ENCODE measurements around the gene CGNL1.

Gene CGNL1

DNA sequence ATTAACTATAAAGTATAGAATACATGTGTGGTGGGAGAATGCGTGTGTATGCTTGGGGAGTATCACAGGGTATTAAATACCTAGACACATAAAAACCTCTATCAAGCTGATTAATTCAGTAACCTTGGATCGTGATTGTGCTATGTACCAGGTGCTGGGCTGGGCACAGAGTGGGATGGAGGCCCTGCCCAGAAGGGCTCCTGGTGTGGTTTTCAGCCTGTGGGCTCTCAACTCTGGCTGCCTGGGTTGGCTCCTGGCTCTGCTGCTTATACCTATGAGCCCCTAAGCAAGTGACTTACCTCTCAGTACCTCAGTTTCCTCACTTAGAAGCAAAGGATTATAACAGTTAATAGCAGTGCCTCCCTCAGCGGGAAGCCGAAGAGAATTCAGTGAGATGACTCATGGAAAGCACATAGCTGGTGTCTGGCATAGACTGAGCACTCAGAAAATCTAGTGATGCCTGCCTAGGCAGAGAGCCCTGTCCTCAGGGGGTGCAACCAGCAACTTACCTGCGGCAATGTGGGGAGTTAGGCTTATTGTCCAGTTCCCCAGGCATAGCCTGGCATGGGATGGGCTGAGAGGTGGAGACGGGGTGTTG lies 124.8 kb downstream of the CGNL1 start:
- no peak for DNase-seq

DNA sequence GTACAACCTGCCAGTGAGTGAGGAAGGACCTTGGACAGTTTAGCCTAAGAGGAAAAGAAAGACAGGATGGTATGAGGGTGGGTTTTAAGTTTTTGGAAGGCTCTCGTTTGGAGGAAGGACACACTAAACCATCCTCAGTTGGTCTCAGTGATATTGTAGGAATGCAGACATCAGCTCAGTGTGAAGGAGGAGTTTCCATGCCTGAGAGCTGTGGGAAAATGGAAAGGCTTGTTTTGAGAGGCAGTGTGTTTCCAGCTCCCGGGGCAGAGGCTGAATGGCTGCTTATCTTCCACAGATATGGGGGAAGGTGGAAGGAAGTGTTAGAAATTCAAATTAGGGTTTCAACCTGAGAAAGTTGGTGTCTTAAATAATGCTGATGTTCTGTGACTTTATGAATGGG lies 125.8 kb downstream of the CGNL1 start:
- no peak for DNase-seq

DNA sequence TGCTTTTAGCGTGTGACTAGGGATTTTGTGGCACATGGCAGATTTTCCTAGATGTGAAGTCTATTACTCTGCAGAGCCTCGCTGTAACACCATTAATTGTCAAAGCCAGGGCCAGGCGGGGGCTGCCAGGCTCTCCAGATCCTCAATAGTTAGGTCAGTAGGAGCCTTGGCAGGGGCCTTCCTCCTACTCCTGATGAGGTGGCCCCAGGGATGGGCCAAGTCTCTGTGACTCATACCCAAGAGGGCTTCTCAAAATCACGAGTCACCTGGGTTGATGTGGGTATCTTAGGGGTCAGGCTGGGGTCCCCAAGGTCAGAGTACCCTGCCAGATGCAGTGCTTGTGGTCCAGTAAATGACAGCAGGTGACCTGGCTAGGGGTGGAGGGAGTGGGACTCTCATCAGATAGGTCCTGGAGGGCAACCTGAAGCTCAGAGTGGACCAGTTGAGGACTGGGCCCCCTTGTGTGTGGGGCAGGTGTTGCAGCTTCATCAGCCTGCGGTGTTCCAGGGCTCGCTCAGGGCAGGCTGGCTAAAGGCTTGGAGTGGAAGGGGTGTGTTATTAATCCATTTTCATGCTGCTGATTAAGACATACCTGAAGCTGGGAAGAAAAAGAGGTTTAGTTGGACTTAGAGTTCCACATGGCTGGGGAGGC lies 126.9 kb downstream of the CGNL1 start:
- no peak for DNase-seq

DNA sequence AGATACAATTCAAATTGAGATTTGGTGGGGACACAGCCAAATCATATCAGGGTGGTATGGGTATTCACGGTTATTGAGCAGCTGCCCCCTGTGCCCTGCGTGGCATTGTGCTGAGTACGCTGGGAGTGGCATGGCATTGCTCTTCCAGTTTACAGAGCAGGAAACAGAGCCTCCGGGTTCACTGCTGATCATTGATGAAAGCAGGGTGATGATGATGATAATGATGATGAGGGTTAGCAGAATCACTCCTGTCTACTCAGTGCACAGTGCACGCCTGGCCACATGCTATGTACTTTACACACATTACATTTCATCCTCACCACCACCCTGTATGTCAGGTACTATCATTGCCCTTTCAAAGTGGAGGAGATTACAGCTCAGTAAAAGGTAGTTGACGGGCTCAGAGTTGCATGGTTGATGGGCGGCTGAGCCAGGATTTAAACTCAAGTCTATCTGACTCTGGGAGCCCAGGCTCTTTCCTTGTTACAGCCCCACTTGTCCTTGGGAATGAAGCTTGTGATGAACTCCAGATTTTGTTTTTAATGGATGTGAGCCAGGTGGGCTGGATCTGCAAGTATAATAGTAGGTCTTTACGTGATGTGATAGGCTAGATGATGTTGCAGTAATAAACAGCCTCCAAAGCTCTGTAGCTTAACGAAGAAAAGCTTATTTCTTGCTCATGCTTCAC lies 127.8 kb downstream of the CGNL1 start:
- no peak for DNase-seq

DNA sequence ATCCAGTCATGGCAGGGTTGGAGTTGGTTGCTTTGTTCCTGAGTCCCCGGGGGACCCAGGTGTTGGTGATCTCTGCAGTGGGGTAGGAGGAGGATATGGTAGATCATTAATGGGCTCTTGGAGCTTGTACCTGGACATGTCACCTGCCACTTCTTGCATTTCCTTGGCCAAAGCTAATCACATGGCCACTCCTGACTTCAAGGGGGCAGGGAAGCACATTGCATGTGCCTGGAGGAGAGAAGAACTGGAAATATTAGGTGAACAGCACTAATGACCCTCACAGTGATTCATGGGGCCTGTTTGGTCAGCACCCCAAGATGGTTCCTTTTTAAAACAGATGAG lies 128.3 kb downstream of the CGNL1 start:
- DNase-seq, result no peak

DNA sequence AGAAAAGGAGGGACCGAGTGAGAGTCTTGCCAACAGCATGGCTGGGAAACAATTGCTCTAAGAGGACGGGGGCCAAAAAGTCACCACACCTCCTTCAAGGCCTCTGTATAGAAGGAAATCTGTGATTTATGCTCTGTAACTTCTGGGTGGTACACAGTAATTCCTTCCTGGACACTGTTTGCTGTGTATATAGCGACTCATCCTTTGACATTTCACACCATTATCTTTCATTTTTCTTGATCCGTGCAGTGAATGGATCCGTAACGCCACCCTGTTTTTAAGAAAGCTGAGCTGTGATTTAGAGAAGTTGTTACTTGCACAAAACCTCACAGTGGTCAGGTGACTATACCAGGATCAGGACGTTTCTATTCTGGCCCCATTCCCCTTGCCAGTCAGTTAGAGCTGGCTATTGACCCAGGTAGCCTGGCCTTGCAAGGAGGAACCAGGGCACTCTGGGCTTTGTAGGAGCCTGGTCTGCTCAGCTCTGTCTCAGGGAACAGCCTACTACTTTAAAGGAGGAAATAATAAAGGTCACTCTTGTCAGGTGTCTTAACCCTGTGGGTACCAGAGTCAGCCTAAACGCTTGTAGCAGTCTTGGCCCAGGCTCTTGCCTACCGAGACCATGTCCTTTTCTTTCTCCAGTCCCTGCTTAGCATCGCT lies 128.9 kb downstream of the CGNL1 start:
- DNase-seq, result no peak

DNA sequence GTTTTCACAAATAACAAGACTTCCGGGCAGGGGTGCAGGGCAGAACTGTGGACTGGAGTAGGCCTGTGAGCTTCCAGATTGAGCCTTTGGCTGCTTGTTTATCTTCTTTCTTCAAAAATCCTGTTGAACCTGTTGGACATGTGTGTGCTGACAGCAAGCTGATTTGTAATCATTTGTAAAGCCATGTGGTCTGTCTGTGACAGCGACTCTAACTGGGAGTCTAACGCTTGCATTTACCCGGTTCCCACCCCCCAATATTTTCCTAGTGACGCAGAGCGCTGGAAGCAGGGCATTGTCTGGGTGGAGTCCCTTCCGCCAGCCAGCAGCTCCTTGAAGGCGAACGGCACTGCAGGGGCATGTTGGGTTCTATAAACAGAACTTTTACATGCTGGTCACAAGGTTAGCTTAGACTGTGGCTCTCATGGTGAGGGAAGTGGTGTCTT lies 129.7 kb downstream of the CGNL1 start:
- no peak for DNase-seq

DNA sequence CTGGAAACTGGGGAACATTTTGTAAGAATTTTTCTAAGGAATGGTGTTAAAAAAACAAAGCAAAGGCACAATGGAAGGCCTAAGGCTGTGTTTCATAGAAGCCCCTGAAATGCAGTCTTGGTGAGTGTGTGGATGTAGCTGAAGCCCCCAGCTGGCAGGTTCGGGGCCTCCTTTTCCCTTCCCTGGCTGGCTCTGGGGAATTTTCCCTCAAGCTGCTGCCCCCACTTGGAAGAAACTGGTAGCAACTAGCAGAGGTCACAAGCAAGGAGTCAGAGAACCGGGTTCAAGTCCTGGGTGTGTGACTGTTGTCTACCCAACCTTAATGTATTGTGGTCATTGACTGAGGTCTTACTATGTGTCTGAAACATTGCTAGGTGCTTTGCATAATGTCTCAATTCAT lies 130.1 kb downstream of the CGNL1 start:
- DNase-seq, result no peak

DNA sequence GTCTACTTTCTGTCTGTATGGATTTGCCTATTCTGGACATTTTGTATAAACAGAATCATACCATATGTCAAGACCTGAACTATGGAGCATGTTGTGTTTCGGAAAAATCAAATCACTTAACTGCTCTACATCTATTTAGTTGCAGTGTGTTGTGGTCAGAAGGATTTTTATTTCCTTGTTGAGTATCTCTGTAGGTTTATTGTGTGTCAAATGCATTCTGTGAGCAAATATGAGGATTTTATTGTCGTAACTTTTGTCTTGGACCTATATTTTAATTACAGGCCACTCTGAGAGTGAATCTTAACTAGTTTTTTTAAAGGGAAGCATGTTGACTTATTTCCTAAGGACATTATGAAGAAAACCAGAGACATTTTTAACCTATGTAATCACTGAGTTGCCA lies 130.8 kb downstream of the CGNL1 start:
- DNase-seq, result no peak

DNA sequence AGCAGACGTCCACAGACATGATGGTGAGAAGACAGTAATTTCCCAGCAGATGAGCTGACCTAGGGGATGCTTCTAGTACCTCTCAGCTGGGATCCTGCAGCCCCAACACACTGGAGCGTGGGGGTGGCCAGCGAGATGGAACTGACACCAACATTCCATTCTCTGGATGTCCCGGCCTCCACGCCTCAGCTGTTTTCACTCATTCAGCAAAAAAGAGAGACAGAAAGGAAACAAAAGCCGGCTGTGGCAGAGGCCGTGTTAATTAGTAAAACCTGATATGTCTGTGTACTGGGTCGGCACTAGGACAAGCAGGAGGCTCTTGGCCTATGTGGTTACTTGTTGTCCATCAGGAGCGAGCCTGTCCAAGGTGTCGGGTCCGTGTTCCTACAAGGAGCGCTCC lies 132.8 kb downstream of the CGNL1 start:
- no peak for DNase-seq

DNA sequence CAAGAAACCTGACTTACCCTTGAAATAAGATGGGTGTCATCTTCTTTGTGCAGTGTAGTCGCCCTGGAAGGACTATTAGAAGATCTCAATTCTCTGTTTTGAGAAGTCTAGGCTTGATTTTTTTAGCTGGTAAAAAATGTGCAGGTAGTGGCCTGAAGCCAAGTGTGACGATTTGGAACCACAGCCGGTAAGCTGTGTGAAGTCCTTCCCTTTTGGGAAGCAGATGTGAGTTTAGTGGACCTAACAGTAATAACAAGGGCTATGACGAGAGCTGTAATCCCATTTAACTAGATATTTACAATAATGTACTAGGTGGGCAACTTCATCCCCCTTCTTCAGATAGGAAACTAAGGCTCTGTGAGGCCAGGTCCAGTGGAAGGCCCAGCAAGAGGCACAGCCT lies 133.7 kb downstream of the CGNL1 start:
- DNase-seq, result no peak

DNA sequence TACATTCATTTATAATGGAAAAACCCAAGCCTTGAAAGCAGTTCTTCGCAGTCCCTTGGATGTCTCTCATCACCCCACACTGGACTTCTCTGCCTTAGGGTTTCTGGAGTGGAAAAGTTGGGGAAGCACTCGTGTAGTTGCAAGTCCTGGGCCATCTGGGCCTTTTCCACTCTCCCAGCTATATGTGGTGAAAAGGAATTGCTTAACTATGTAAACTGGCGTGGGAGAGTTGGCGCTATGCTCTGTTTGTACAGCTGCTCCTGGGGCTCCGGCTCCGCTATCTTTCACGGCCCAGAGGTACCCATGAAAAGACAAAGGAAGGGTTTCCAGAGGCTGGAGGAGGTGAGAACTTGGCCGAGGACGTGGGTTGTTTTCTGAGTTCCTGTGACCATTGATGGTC lies 134.3 kb downstream of the CGNL1 start:
- no peak for DNase-seq

DNA sequence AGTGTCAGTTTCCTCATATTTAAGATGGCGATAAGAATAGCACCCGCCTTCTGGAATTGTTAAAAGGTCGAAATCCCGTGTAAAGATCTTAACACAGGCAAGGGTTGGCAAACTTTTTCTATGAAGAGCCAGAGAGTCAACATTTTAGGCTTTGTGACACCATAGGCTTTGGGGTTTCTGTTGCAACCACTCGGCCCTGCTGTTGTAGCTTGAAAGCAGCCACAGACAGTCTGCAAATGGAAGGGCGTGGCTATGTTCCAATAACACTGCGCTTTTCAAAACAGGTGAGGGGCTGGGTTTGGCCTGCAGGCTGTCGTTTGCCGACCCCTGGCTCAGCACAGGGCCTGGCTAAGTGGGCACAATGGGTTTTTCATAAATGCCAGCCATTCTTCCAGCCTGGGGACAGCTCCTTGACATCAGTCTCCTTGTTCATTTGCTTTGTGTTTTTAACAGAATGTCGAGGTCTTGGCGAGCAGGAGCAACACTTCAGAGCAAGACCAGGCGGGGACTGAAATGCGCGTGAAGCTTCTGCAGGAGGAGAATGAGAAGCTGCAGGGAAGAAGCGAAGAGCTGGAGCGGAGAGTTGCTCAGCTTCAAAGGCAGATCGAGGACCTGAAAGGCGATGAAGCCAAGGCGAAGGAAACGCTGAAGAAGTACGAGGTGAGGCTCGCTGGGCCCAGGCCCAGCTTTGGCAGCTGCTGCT lies 140.2 kb downstream of the CGNL1 start:
- DNase-seq, result no peak

DNA sequence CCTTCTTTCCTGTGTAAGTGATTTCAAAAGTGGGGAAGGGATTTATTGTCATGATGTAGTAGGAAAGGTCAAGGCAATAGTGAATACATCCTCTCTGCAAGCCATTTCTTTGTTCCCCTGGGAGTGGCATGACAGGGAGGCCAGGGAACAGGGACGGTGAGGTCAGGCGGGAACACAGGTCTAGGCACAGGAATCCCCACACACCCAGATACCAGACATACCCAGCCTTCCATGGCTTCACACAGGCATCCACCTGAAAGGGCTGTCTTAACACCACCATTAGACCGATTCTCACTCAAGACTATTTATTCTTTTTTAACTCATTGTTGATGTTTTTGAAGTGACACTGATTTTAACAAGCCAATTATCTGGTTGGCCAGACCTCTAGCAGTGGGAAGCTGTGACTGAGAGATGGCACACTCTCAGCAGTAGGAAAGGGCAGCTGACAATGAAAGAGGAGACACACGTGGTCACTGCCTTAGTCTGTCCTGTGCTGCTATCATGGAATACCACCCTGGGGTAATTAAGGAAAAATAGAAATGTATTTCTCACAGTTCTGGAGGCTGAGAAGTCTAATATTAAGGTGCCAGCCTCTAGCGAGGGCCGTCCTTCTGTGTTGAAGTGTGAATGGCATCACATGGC lies 140.8 kb downstream of the CGNL1 start:
- no peak for DNase-seq

DNA sequence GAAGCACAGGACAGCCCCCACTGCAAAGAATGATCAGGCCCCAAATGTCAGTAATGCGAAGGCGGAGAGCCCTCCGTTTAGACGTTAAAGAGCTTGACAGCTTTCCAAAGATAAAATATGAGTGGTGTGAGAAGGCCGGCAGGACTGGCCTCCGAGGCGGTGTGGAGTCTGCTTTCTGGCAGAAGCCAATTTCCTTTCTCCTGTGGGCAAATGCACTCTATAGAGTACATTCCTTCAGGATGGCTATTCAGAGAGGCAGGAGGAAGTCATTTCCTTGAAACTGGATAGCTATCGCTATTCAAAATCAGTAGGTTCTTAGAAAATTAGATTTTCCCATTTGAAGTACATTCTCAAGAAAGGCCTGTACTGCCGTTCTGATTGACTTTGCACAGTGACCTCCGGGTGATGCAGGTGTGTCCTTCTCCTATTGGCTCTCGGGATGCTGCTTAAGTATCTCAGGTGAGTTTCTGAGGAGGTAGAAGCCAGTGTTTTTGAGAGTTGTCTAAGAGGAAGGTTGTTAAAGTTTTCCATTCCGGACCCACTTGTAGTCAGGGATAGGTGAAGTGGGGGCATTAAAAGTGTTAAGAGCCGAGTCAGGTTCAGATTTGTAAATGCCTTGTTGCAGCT lies 142.6 kb downstream of the CGNL1 start:
- DNase-seq, result no peak

DNA sequence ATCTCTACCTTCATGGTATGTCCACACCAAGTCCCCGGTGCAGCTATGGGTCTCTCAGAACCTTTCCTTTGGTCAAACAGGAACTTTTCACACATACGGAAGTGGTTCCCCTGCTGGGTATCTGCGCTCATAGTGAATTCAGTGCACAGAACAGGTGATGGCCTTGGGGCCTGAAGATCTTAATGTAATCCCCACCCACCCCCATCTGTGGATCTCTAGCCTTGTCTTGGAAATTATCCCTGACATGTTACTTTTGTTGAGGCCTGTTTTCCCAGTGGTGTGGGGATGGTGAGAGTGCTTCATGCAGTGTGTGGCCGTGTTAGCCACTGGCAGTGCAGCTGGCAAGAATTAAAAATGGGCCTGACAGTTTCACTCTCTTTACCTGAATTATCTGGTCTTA lies 143.5 kb downstream of the CGNL1 start:
- no peak for DNase-seq

DNA sequence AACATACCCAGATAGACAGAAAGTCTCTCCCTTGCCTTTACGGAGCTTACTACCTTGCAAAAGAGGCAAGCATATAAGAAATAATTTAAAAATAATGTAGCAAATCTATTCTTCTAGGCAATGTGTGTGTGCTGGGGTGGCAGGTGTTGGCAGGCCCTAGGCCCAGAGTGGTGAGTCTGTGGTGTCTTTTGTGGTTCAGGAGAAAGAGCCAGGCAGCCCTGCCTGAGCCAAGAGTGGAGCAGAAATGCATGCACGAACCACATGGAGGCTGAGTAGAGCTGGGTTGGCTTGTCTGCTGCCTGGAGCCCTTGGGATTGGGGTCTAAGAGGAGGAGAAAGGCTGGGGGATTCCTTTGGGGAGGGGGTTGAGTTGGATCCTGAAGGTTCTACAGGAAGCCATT lies 145.2 kb downstream of the CGNL1 start:
- no peak for DNase-seq

DNA sequence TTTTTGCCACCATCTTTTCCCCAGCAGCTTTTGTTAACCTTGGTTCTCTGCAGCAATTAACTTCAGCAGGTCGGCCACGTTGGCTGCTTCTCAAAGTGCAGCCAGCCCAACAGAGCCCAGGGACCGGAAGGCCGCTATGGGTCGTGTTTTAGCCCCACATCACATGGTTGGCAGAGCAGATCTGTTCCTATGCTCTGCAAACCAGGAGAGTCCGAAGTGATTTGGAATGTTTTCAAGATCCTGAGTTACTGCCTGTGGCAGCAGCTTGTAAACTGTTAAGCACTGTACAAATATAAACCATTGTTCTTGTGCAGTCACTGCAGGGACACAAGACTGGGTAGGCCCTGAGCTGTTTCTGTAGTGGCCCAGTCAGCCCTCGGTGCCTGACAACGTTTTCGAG lies 145.8 kb downstream of the CGNL1 start:
- no peak for DNase-seq

DNA sequence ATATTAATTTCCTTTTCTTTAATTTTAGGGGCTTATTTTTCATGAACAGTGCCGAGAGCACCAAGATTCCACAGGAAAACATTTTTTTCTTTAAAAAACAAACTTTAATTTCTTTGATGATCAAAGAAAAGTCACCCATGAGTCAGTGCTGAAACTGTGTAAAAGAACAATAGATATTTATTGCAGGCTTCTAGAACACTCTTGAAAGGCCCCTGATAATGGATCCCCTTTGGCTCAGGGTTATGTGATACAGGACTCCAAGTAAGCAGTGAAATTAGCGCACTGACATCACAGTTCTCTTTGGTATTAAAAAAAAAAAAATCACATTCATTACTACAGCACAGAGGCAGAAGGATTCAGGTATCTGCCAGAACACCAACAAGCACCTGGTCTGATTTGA lies 149.3 kb downstream of the CGNL1 start:
- DNase-seq, result no peak

DNA sequence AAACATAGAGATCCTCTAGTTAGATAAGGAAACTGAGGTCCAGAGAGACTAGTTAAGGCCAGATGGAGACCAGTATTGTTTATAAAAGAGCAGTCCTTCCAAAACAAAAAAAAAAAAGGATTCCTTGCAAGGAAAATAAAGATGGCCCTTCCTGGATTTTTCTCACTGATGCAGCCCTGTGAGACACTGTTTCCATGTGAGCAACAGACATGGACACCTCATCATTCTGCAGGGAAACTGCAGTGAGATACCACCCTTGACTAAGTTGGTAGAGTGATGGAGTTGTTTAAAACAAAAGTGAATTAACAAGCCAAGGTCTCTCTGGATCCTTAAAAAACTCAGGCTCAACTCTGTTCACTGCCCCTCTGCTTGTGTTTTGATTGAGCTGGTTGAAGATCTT lies 149.8 kb downstream of the CGNL1 start:
- no peak for DNase-seq

DNA sequence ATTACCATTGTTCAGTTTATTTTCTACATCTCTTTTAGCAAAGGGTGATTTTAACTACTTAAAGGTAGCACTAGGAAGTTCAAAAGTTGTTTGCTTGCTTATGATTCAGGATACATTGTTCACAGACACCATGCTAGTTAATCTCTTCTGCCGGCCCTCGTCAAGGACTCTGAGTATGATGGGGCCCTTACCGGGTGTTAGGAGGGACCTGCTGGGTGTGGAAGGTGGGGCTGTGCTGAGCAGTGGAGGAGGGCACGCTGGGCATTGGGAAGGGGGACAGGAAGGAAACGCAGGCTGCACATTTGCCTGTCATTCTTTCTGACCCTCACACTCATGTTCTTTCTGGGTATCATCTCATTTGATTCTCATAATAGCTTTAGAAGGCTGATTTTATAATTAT lies 150.3 kb downstream of the CGNL1 start:
- DNase-seq, result no peak

DNA sequence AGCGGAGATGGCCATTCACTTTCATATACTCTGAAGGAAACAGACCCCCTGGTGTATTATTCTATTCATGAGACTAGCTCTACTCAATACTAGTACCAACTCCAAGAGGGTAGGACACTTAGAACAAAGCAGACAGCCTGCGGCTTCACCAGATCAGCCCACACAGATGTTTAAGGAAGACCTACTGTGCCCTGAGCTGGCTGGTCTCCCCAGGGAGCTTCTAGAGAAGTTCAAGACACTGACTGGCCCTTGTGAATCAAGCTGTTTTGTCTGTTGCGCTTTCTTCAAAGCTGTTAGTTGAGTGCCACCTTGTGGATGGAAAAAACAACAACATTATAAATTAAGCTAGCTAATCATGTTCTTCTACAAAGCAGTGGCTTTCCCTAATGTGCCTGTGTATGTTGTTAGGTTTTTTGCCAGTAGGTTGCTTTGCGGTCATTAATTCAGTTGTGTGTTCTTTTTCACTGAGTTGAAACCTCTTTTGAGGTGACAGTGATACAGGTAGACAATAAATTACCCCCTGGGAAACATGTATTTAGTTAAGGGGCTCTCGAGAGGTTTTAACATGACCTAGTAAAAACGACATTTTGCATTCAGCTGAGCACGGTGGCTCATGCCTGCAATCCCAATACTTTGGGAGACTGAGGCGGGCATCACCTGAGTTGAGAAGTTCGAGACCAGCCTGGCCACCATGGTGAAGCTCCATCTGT lies 151.2 kb downstream of the CGNL1 start:
- peak; percentile 2 for DNase-seq

All from NCI-H2227 treated with DMSO at 0.1 percent for 48 hours (cell line).